Pancreas (tissue), 10 donors: ENCODE measurements around the gene OBP2B. TPM values are rescaled to one million over a fixed set of nuclear protein-coding genes. Genes with fewer than 3 reads are reported as not detected.
"Not testable (repeated sequence)": the region's sequence is repeated elsewhere in the genome, so short reads cannot be mapped to it uniquely, and the experiment has no call there.

Experiments used
- ATAC-seq, 4 donors: fragments of 200-7000 bp; cut with Tn5 transposase; one replicate each; pipeline versions ENCODE4 v1.8.0 to v1.9.1; 2020; ENCODE audit warnings: mild to moderate bottlenecking in 4 of 4, moderate library complexity in 4 of 4
- DNase-seq, 6 donors: peaks; one replicate each; pipeline ENCODE4 v3.0.0-alpha.2; 2020
- FAIRE-seq: peaks from 2 replicates; lab custom pipeline; 2012; peaks lifted over from hg19 to GRCh38; lab: Jason Lieb, UNC
- H3K27ac ChIP-seq, 4 donors: fragments of 200-600 bp; sonication (generic); 1 replicate in 3 of 4; 2 replicates in 1 of 4; pipeline versions ENCODE4 v1.5.0 to v1.8.0; 2020
- H3K27me3 ChIP-seq, 4 donors: fragments of 200-600 bp; one replicate each; pipeline ENCODE4 v1.8.0; 2021
- H3K36me3 ChIP-seq, 3 donors: fragments of 200-600 bp; sonication (generic) in 1 of 3; one replicate each; pipeline versions ENCODE4 v1.5.0 to v1.8.0; 2020 to 2021
- H3K4me1 ChIP-seq, 3 donors: fragments of 200-600 bp; one replicate each; pipeline ENCODE4 v1.8.0; 2021
- H3K4me3 ChIP-seq, 4 donors: fragments of 200-600 bp; sonication (generic) in 2 of 4; one replicate each; pipeline versions ENCODE4 v1.5.0 to v1.8.0; 2020 to 2021
- H3K9me3 ChIP-seq, 4 donors: fragments of 200-600 bp; one replicate each; pipeline ENCODE4 v1.8.0; 2021
- CTCF ChIP-seq, 4 donors: fragments of 200-600 bp; sonication (generic) in 3 of 4; IDR thresholded peaks; one replicate each; pipeline versions ENCODE4 v1.5.0 to v1.8.0; 2021; ENCODE audit warnings: antibody characterized with exemption in 4 of 4
- WGBS, 2 donors: extraction: QIAGEN DNeasy Blood & Tissue Kit; methylation state at CpG; one replicate each; pipeline ENCODE4 v1.1.7; 2013; 5-methylcytosine and 5-hydroxymethylcytosine counted together
- intact Hi-C, 3 donors: fragments of 100-400 bp; cut with DNase I; formaldehyde crosslinking; loops; one replicate each; pipeline versions ENCODE4 v1.11.1 to v1.14.2; 2022
- polyA plus RNA-seq, 2 donors: library from polyadenylated mRNA; stranded (reverse); fragments of 200-250 nt; gene quantifications; one replicate each; pipeline ENCODE4 v1.2.3, GENCODE V29; 2013
- total RNA-seq, 6 donors: library from RNA; stranded (reverse); fragmentation: NEBNext Ultra II Directional in 4 of 6; extraction: Animal tissue kit (Norgen Biotek cat#: 25700) in 4 of 6; gene quantifications; one replicate each; pipeline versions ENCODE4 v1.2.1 to v1.2.4, GENCODE V29; 2021 to 2023
- donor health status: healthy with polysubstance abuse.
- donor health status: DM: no; HTN: no; CAD: no; lungs with moderate emphysema.
- donor health status: DM: no; HTN: no; CAD: no.
- donor health status: control.
- donor health status: control.
- donor health status: Bipolar disorder and iron deficiency.
- donor health status: DM: yes; HTN: yes; CAD: no.
- donor health status: DM: no; HTN: no; CAD: no.
- donor health status: DM: no; HTN: no; CAD: no.
- donor health status: DM: yes; HTN: yes; CAD: no.

Gene OBP2B
- total and polyA plus RNA-seq, 8 donors, result not detected

GRCh38 chr9:133207540-133208170 is 1.4 kb downstream of the OBP2B start:
- no peaks in the 10 kb centered on the region for H3K36me3 ChIP-seq
- no peaks in the 10 kb centered on the region for H3K9me3 ChIP-seq
- no peak for DNase-seq
- no peak for ATAC-seq
- no peak overlapping the region for H3K27ac ChIP-seq
- intact Hi-C loops, result no loop called here
- no peak for TF ChIP-seq CTCF (IDR thresholded peaks at IDR 0.05)
- FAIRE-seq, result no peak
- 65 to 71% methylated on average over 16 of the region's 16 CpGs for WGBS, 2 donors
- no peaks in the 10 kb centered on the region for H3K4me1 ChIP-seq
- no peak overlapping the region for H3K4me3 ChIP-seq
- H3K27me3 ChIP-seq, result no peaks in the 10 kb centered on the region

GRCh38 chr9:133207021-133207531 is 2.0 kb downstream of the OBP2B start:
- Histone ChIP-seq H3K4me1 (no peaks in the 10 kb centered on the region), H3K27ac (no peak overlapping the region), H3K36me3 (no peaks in the 10 kb centered on the region), H3K9me3 (no peaks in the 10 kb centered on the region), H3K4me3 (no peak overlapping the region), H3K27me3 (no peaks in the 10 kb centered on the region)
- ATAC-seq, result no peak
- intact Hi-C loops, result no loop called here
- no peak for DNase-seq
- TF ChIP-seq CTCF (IDR thresholded peaks at IDR 0.05), result no peak
- FAIRE-seq, result no peak
- 66% methylated on average over 14 of the region's 14 CpGs for WGBS, 2 donors

- no peak for TF ChIP-seq CTCF (IDR thresholded peaks at IDR 0.05)
- WGBS, 2 donors, result 59 to 65% methylated on average over 35 of the region's 35 CpGs
- Histone ChIP-seq H3K9me3 (no peaks in the 10 kb centered on the region), H3K27ac (no peak overlapping the region), H3K36me3 (no peaks in the 10 kb centered on the region), H3K4me1 (no peaks in the 10 kb centered on the region), H3K27me3 (no peaks in the 10 kb centered on the region), H3K4me3 (no peak overlapping the region)
- ATAC-seq (no peak), FAIRE-seq (no peak), DNase-seq (no peak)
- intact Hi-C loops, result no loop called here
Observed at GRCh38 chr9:133205996-133206931, 2.8 kb downstream of the OBP2B start.

GRCh38 chr9:133205481-133205887 is 3.6 kb downstream of the OBP2B start:
- H3K36me3 ChIP-seq, intact Hi-C loops, FAIRE-seq, H3K9me3 ChIP-seq, H3K4me3 ChIP-seq, H3K27me3 ChIP-seq, H3K4me1 ChIP-seq, H3K27ac ChIP-seq, DNase-seq, ATAC-seq: not testable (repeated sequence)
- WGBS, 2 donors, result 48 to 60% methylated on average over 14 of the region's 14 CpGs

- TF ChIP-seq CTCF (IDR thresholded peaks at IDR 0.05), result no peak
- no peak overlapping the region for H3K27ac ChIP-seq
- FAIRE-seq, result no peak
- H3K27me3 ChIP-seq, result no peaks in the 10 kb centered on the region
- H3K4me1 ChIP-seq, result no peaks in the 10 kb centered on the region
- WGBS, 2 donors, result 57 to 73% methylated on average over 8 of the region's 8 CpGs
- H3K9me3 ChIP-seq, result no peaks in the 10 kb centered on the region
- no peak for ATAC-seq
- intact Hi-C loops, result no loop called here
- H3K36me3 ChIP-seq, result no peaks in the 10 kb centered on the region
- DNase-seq, result no peak
- H3K4me3 ChIP-seq, result no peak overlapping the region
Observed at GRCh38 chr9:133204993-133205336, 4.1 kb downstream of the OBP2B start.
